WTC11 (cell line): ENCODE results near the gene FBXO33.

Experiments used
- CTCF ChIP-seq: fragments of 200-600 bp; IDR thresholded peaks from 2 replicates; pipeline ENCODE4 v1.8.0; 2022; ENCODE audit warnings: antibody characterized with exemption
- MAX ChIP-seq: sonication (generic); formaldehyde crosslinking; IDR thresholded peaks from 2 replicates; pipeline ENCODE4 v1.8.0; 2022; ENCODE audit warnings: mild to moderate bottlenecking, missing genetic modification reagents
- RELA ChIP-seq: sonication (generic); formaldehyde crosslinking; IDR thresholded peaks from 2 replicates; pipeline ENCODE4 v1.8.1; 2022; ENCODE audit warnings: missing genetic modification reagents, mild to moderate bottlenecking, borderline replicate concordance

- TF ChIP-seq MAX (no peak), RELA (no peak), CTCF (no peak)
Measured at GRCh38 chr14:39366460-39367386, 65.5 kb downstream of the FBXO33 start.
